Progenitor cell of endocrine pancreas (in vitro differentiated cells): ENCODE results near the gene MRGPRX4. TPM values are rescaled to one million over a fixed set of nuclear protein-coding genes. Genes with fewer than 3 reads are reported as not detected.
"Not testable (repeated sequence)": the region's sequence is repeated elsewhere in the genome, so short reads cannot be mapped to it uniquely, and the experiment has no call there.

Experiments
- DNase-seq: peaks from one replicate; pipeline ENCODE4 v3.0.0; 2021; ENCODE audit warnings: low spot score; ENCODE audit not compliant: unreplicated experiment
- H3K27ac Mint-ChIP-seq: 2 replicates; pipeline ENCODE4 v1.8.0; 2021; ENCODE audit warnings: mild to moderate bottlenecking, moderate library complexity, mixed read lengths
- H3K27me3 Mint-ChIP-seq: 2 replicates; pipeline ENCODE4 v1.8.0; 2021; ENCODE audit warnings: mixed read lengths
- H3K36me3 Mint-ChIP-seq: 2 replicates; pipeline ENCODE4 v1.8.0; 2022; ENCODE audit warnings: mixed read lengths; ENCODE audit not compliant: insufficient read depth
- H3K4me1 Mint-ChIP-seq: 2 replicates; pipeline ENCODE4 v1.8.0; 2021; ENCODE audit warnings: low read depth, mixed read lengths
- H3K4me3 Mint-ChIP-seq: 2 replicates; pipeline ENCODE4 v1.8.0; 2021; ENCODE audit warnings: low read depth, mild to moderate bottlenecking, moderate library complexity, mixed read lengths
- H3K9me3 Mint-ChIP-seq: 2 replicates; pipeline ENCODE4 v1.8.0; 2021; ENCODE audit warnings: low read depth, mixed read lengths
- CTCF ChIP-seq: fragments of 200-600 bp; sonication (generic); IDR thresholded peaks from one replicate; pipeline ENCODE4 v1.5.0; 2021; ENCODE audit warnings: antibody characterized with exemption, mild to moderate bottlenecking; ENCODE audit not compliant: unreplicated experiment
- long read RNA-seq: library from polyadenylated mRNA; unstranded; transcript quantifications from one replicate; pipeline ENCODE4 v2.0.0, GENCODE V29; 2020
- total RNA-seq: library from RNA; stranded (reverse); gene quantifications from 2 replicates; pipeline ENCODE4 v1.2.1, GENCODE V29; 2021

Gene MRGPRX4
- total RNA-seq = not detected in 2 replicates
- long read RNA-seq = 0 reads

- no peaks in the 10 kb centered on the region for H3K36me3 Mint-ChIP-seq
- peaks cover 60% of the 10 kb centered on the region for H3K27me3 Mint-ChIP-seq
- no peaks in the 10 kb centered on the region for H3K9me3 Mint-ChIP-seq
- no peak for TF ChIP-seq CTCF
- no peak within 1 kb of the TSS for H3K27ac Mint-ChIP-seq
- H3K4me3 Mint-ChIP-seq = no peak within 1 kb of the TSS
- peaks cover 3% of the 10 kb centered on the region for H3K4me1 Mint-ChIP-seq
- DNase-seq = no peak
Measured at GRCh38 chr11:18172666-18173065, at the start of gene MRGPRX4. Gene MRGPRX4 (plus strand): TSS chr11:18172837. CDS start chr11:18173257, 420 bp downstream.

- not testable (repeated sequence) for H3K4me3 Mint-ChIP-seq, H3K4me1 Mint-ChIP-seq, DNase-seq, H3K27ac Mint-ChIP-seq, H3K36me3 Mint-ChIP-seq
- Mint-ChIP-seq H3K9me3 (peaks cover 14% of the 10 kb centered on the region), H3K27me3 (peaks cover 33% of the 10 kb centered on the region)
Measured at GRCh38 chr11:18131115-18131514, 41.5 kb upstream of the MRGPRX4 start.

GRCh38 chr11:18132341-18132740, 40.3 kb upstream of the MRGPRX4 start, which contains the start of gene MRGPRX3:
Gene MRGPRX3 (plus strand): TSS chr11:18132571. CDS start chr11:18137203, 4,632 bp downstream.
- DNase-seq = no peak
- H3K4me3 Mint-ChIP-seq = no peak within 1 kb of the TSS
- peaks cover 11% of the 10 kb centered on the region for H3K9me3 Mint-ChIP-seq
- H3K27ac Mint-ChIP-seq = no peak within 1 kb of the TSS
- H3K36me3 Mint-ChIP-seq = no peaks in the 10 kb centered on the region
- no peaks in the 10 kb centered on the region for H3K4me1 Mint-ChIP-seq
- peaks cover 38% of the 10 kb centered on the region for H3K27me3 Mint-ChIP-seq
- TF ChIP-seq CTCF = no peak

GRCh38 chr11:18135308-18135707, 37.3 kb upstream of the MRGPRX4 start:
- H3K27me3 Mint-ChIP-seq = peaks cover 55% of the 10 kb centered on the region
- H3K27ac Mint-ChIP-seq = no peak overlapping the region
- peaks cover 3% of the 10 kb centered on the region for H3K9me3 Mint-ChIP-seq
- no peak for TF ChIP-seq CTCF
- no peak overlapping the region for H3K4me3 Mint-ChIP-seq
- H3K4me1 Mint-ChIP-seq = no peaks in the 10 kb centered on the region
- DNase-seq = no peak
- H3K36me3 Mint-ChIP-seq = no peaks in the 10 kb centered on the region

GRCh38 chr11:18137186-18137800, 35.3 kb upstream of the MRGPRX4 start:
- no peak for DNase-seq
- H3K27ac Mint-ChIP-seq = no peak overlapping the region
- H3K27me3 Mint-ChIP-seq = peaks cover 67% of the 10 kb centered on the region
- no peak overlapping the region for H3K4me3 Mint-ChIP-seq
- TF ChIP-seq CTCF = no peak
- no peaks in the 10 kb centered on the region for H3K36me3 Mint-ChIP-seq
- H3K9me3 Mint-ChIP-seq = no peaks in the 10 kb centered on the region
- no peaks in the 10 kb centered on the region for H3K4me1 Mint-ChIP-seq

- peaks cover 64% of the 10 kb centered on the region for H3K27me3 Mint-ChIP-seq
- no peaks in the 10 kb centered on the region for H3K4me1 Mint-ChIP-seq
- H3K9me3 Mint-ChIP-seq = no peaks in the 10 kb centered on the region
- no peak overlapping the region for H3K27ac Mint-ChIP-seq
- no peak overlapping the region for H3K4me3 Mint-ChIP-seq
- DNase-seq = no peak
- TF ChIP-seq CTCF = no peak
- H3K36me3 Mint-ChIP-seq = no peaks in the 10 kb centered on the region
Measured at GRCh38 chr11:18140145-18140544, 32.5 kb upstream of the MRGPRX4 start.
